Astrocyte (in vitro differentiated cells and primary cell): ENCODE results near the gene KLHL26.

Source experiments
- CTCF ChIP-seq: IDR thresholded peaks from 2 replicates; pipeline ENCODE4 v1.5.1; 2011; ENCODE audit warnings: low read depth, mild to moderate bottlenecking, inconsistent platforms, low read length, moderate library complexity; ENCODE audit not compliant: insufficient read depth
- EZH2 ChIP-seq: IDR thresholded peaks from 2 replicates; pipeline ENCODE4 v1.6.1; 2012; ENCODE audit warnings: mild to moderate bottlenecking, low read length, inconsistent platforms; ENCODE audit not compliant: insufficient read depth

DNA sequence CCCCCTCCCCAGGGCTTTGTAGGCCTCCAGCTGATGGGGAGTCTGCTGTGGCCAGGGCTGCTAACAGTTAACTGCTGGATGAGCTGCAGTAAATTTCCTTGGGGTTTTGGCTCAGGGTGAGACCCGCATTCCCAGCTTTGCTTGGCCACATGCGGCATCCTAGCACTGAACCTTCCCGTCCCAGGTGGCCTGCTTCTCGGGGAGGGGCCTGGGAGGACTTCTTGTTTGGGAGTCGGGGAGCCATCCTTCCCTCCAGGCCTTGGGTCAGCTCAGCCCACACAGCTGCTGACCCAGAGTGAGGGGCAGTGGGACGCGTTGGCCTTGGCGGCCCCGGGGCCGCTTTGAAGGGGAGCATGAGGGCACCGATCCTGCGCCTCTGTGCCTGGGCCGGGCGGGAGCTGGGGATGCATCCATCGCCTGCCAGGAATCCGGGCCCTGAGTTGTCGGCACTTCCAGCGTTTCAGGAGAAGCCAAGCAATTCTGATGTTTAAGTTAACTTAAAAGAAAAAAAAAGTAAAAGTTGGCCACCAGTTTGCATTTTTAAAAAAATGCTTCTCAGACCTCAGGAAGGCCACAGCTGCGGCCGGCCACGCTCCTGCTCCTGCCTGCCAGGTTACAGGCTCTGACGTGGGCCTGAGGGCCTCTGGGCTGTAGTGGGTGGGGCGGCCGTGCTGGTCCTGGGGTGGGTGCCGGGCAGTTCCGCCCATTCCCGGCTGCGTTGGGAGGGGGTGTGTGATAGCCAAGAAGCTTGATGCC is 74.3 kb downstream of the KLHL26 start:
- no peak for TF ChIP-seq CTCF
- TF ChIP-seq EZH2 = no peak
